K562 (cell line): ENCODE measurements around the gene SLC15A3. TPM values are rescaled to one million over a fixed set of nuclear protein-coding genes. Genes with fewer than 3 reads are reported as not detected.

Experiments
- ATAC-seq: fragments of 200-7000 bp; cut with Tn5 transposase; 3 replicates; pipeline ENCODE4 v1.9.1; 2020; ENCODE audit warnings: moderate library complexity
- BruUV-seq: library from RNA; stranded (reverse); fragments of 400-500 nt; replicated peaks from 2 replicates; lab custom pipeline; 2021; lab: Mats Ljungman, UMichigan
- CTCF ChIA-PET: fragments of 300-600 bp; formaldehyde crosslinking; extraction: SDS; loops from one replicate; lab custom pipeline; 2021; ENCODE audit warnings: low intra/inter-chr PET ratio; lab: Yijun Ruan, JAX
- POLR2A ChIA-PET: fragments of 300-600, 350-650 bp; sonication (Branson Sonifier 250); formaldehyde crosslinking; extraction: SDS; loops from one replicate; lab custom pipeline; 2021; ENCODE audit warnings: antibody characterized with exemption, inconsistent platforms; lab: Yijun Ruan, JAX
- DNase-seq, 4 experiments: peaks; one replicate each; pipeline versions ENCODE4 v3.0.0 to v3.0.0-alpha.2; 2011 to 2018; ENCODE audit warnings: low spot score in 3 of 4, mixed read lengths in 3 of 4; ENCODE audit errors: extremely low read depth in 1 of 4
- FAIRE-seq: peaks from 2 replicates; lab custom pipeline; 2011; peaks lifted over from hg19 to GRCh38; lab: Jason Lieb, UNC
- H2AFZ ChIP-seq: 2 replicates; pipeline ENCODE4 v1.6.0; 2011; ENCODE audit warnings: low read depth, low read length, control low read depth, inconsistent platforms
- H3K27ac ChIP-seq: fragments of 200-600 bp; 3 replicates; pipeline ENCODE4 v1.8.0; 2011; ENCODE audit warnings: low read depth, mild to moderate bottlenecking, control low read depth, inconsistent platforms, low read length, moderate library complexity, mixed read lengths; ENCODE audit errors: extremely low read depth
- H3K27me3 ChIP-seq, 2 experiments: fragments of 300-600 bp in 1 of 2; 2 replicates in 1 of 2; 3 replicates in 1 of 2; pipeline versions ENCODE4 v1.6.0 to v1.8.0; 2011; ENCODE audit warnings: inconsistent platforms in 2 of 2, low read length in 2 of 2, mild to moderate bottlenecking in 1 of 2, mixed read lengths in 1 of 2, moderate library complexity in 1 of 2; ENCODE audit not compliant: control insufficient read depth in 2 of 2, insufficient read depth in 2 of 2
- H3K36me3 ChIP-seq: fragments of 300-600 bp; 3 replicates; pipeline ENCODE4 v1.8.0; 2011; ENCODE audit warnings: mild to moderate bottlenecking, low read length, inconsistent platforms; ENCODE audit not compliant: control insufficient read depth, insufficient read depth
- H3K4me1 ChIP-seq, 2 experiments: fragments of 200-600 bp in 1 of 2; replicated peaks in 1 of 2; 2 replicates in 1 of 2; 3 replicates in 1 of 2; pipeline versions ENCODE4 v1.5.1 to v1.8.0; 2011; ENCODE audit warnings: inconsistent platforms in 2 of 2, low read length in 2 of 2, mild to moderate bottlenecking in 1 of 2, mixed read lengths in 1 of 2, moderate library complexity in 1 of 2; ENCODE audit not compliant: control insufficient read depth in 2 of 2, insufficient read depth in 2 of 2
- H3K4me2 ChIP-seq: 2 replicates; pipeline ENCODE4 v1.6.1; 2011; ENCODE audit warnings: low read length, control low read depth, inconsistent platforms, mixed read lengths; ENCODE audit not compliant: insufficient read depth
- H3K4me3 ChIP-seq: fragments of 200-600 bp; sonication (generic), shearing (Covaris generic); 2 replicates; pipeline ENCODE4 v1.5.1; 2016; ENCODE audit warnings: control low read depth, inconsistent platforms
- H3K79me2 ChIP-seq: fragments of 200-600 bp; 3 replicates; pipeline ENCODE4 v1.8.0; 2011; ENCODE audit warnings: low read length, inconsistent platforms; ENCODE audit not compliant: control insufficient read depth, insufficient read depth
- H3K9ac ChIP-seq, 2 experiments: 2 replicates each; pipeline versions ENCODE4 v1.6.0 to v1.6.1; 2011; ENCODE audit warnings: low read depth in 2 of 2, low read length in 2 of 2, control low read depth in 1 of 2, inconsistent platforms in 1 of 2, mild to moderate bottlenecking in 1 of 2, mixed read lengths in 1 of 2; ENCODE audit not compliant: insufficient read depth in 1 of 2
- H3K9me1 ChIP-seq: one replicate; pipeline ENCODE4 v1.6.0; 2011; ENCODE audit warnings: inconsistent platforms, mild to moderate bottlenecking, low read length, moderate library complexity; ENCODE audit not compliant: control insufficient read depth, insufficient read depth
- H3K9me3 ChIP-seq: replicated peaks from 2 replicates; pipeline ENCODE4 v1.5.1; 2011; ENCODE audit warnings: low read depth, low read length, inconsistent platforms; ENCODE audit not compliant: control insufficient read depth, insufficient read depth
- H4K20me1 ChIP-seq: replicated peaks from 2 replicates; pipeline ENCODE4 v1.6.1; 2011; ENCODE audit warnings: low read length, inconsistent platforms, mixed read lengths; ENCODE audit not compliant: control insufficient read depth, insufficient read depth
- DMBX1 ChIP-seq: fragments of 250-450 bp; sonication (Bioruptor Pico); IDR thresholded peaks from 2 replicates; pipeline ENCODE4 v1.8.0; 2022; ENCODE audit warnings: inconsistent platforms, mild to moderate bottlenecking, moderate library complexity, borderline replicate concordance
- FIP1L1 ChIP-seq: fragments of 200-400 bp; formaldehyde crosslinking; IDR thresholded peaks from 2 replicates; pipeline ENCODE4 v1.6.1; 2018; ENCODE audit warnings: mild to moderate bottlenecking, low read depth, low read length; ENCODE audit not compliant: poor library complexity, severe bottlenecking
- KLF6 ChIP-seq: fragments of 250-450 bp; sonication (Bioruptor Pico); IDR thresholded peaks from 2 replicates; pipeline ENCODE4 v1.4.0; 2020; ENCODE audit warnings: mild to moderate bottlenecking, moderate library complexity, borderline replicate concordance
- MECOM ChIP-seq: fragments of 250-450 bp; sonication (Bioruptor Pico); IDR thresholded peaks from 2 replicates; pipeline ENCODE4 v1.8.0; 2022; ENCODE audit warnings: inconsistent platforms
- NELFE ChIP-seq: IDR thresholded peaks from 2 replicates; pipeline ENCODE4 v1.6.1; 2011; ENCODE audit warnings: mild to moderate bottlenecking; ENCODE audit not compliant: insufficient read depth, insufficient read length
- RBFOX2 ChIP-seq: fragments of 200-400 bp; formaldehyde crosslinking; IDR thresholded peaks from 2 replicates; pipeline ENCODE4 v1.6.1; 2017; ENCODE audit warnings: low read depth, mild to moderate bottlenecking, low read length, moderate library complexity
- TBL1XR1 ChIP-seq, 2 experiments: IDR thresholded peaks; 2 replicates each; pipeline ENCODE4 v1.6.1; 2012; ENCODE audit warnings: improper control_type of control experiment in 2 of 2, low read length in 2 of 2, mild to moderate bottlenecking in 1 of 2
- WHSC1 ChIP-seq: IDR thresholded peaks from one replicate; pipeline ENCODE4 v1.6.1; 2012; ENCODE audit warnings: low read length, control low read depth, inconsistent platforms
- ZNF696 ChIP-seq: fragments of 250-450 bp; sonication (Bioruptor Pico); conservative IDR thresholded peaks from 2 replicates; pipeline ENCODE4 v1.4.0; 2020; ENCODE audit warnings: mild to moderate bottlenecking, moderate library complexity
- WGBS: fragments of 100-300 bp; shearing (Covaris generic); methylation state at CpG from one replicate; pipeline ENCODE4 v1.1.6; 2016; ENCODE audit warnings: low coverage, mixed read lengths; ENCODE audit not compliant: insufficient coverage; ENCODE audit errors: missing lambda C conversion rate; 5-methylcytosine and 5-hydroxymethylcytosine counted together
- in situ Hi-C: fragments of 300-500 bp; cut with MboI; formaldehyde crosslinking; loops from 4 replicates; pipeline ENCODE4 v1.15.0; 2018; ENCODE audit warnings: inconsistent platforms, mixed read lengths
- intact Hi-C: fragments of 100-400 bp; cut with micrococcal nuclease; formaldehyde crosslinking; loops from 2 replicates; pipeline ENCODE4 v1.14.2; 2022
- polyA plus RNA-seq, 8 experiments: library from polyadenylated mRNA; depleted of rRNA in 4 of 8; stranded (reverse) in 5 of 8; unstranded in 3 of 8; fragments of >200 nt; fragmentation: Nextera tagmentation in 2 of 8; fragmentation: Illumina TruSeq in 1 of 8; extraction: Ambion mirVana in 2 of 8; extraction: Trizol in 1 of 8; gene quantifications; 2 replicates each; pipeline versions ENCODE4 v1.2.1 to v1.2.3, GENCODE V29; 2011 to 2014; ENCODE audit warnings: inconsistent platforms in 1 of 8, missing spikeins in 1 of 8
- total RNA-seq, 7 experiments: library from RNA; depleted of rRNA in 6 of 7; stranded (reverse); fragments of >200 nt in 6 of 7; fragmentation: Illumina TruSeq in 2 of 7; extraction: Trizol in 2 of 7; gene quantifications; 2 replicates each; pipeline versions ENCODE4 v1.2.1 to v1.2.3, GENCODE V29; 2011 to 2021; ENCODE audit warnings: low replicate concordance in 1 of 7
- TF ChIP-seq, protein P1 (sequence below): fragments of 200-400 bp; formaldehyde crosslinking; IDR thresholded peaks from 2 replicates; pipeline ENCODE4 v1.6.1; 2017; ENCODE audit warnings: mild to moderate bottlenecking, low read depth, low read length, moderate library complexity
- TF ChIP-seq, protein P2 (sequence below): fragments of 450-650 bp; formaldehyde crosslinking; IDR thresholded peaks from 2 replicates; pipeline ENCODE4 v1.4.0; 2020; ENCODE audit warnings: mild to moderate bottlenecking, mixed read lengths
- TF ChIP-seq, protein P3 (sequence below): fragments of 450-650 bp; IDR thresholded peaks from 2 replicates; pipeline ENCODE4 v1.6.1; 2017; ENCODE audit warnings: antibody characterized with exemption
- TF ChIP-seq, protein P4 (sequence below): fragments of 150-350 bp; IDR thresholded peaks from 2 replicates; pipeline ENCODE4 v1.6.1; 2014; ENCODE audit warnings: low read depth, mild to moderate bottlenecking, low read length, borderline replicate concordance

The SLC15A3 gene
- total and polyA plus RNA-seq, 9 of the 15 experiments (the other 6 are each of a cell fraction or from before 2014, with no cell fraction given), result 0.07 to 0.27 TPM; not detected in 7

DNA sequence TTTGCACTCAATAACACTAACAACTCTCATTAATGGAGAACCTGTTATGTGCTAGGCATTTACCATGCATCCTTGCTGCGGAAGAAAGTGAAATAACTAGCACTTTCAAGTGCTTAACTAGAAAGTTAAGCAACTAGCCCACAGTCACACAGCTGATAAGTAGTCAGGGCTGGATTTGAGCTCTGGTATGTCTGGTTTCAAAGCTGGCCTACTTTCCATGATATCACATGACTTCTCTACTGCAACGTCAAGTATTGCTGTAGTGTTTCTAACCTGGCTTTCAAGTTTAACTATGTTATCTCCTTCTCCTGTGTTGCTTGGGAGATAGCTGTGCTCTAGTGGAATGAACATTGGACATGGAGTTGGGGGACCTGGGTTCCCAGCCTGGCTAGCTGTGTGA, 12.1 kb downstream of the SLC15A3 start:
- ATAC-seq (no peak), DNase-seq (no peak), FAIRE-seq (no peak)
- 0% methylated on average over 2 of the region's 2 CpGs for WGBS
- H3K9ac ChIP-seq, result no peak overlapping the region
- peaks cover 13% of the 10 kb centered on the region for H4K20me1 ChIP-seq
- H3K4me2 ChIP-seq, result no peak overlapping the region
- no peaks in the 10 kb centered on the region for H3K9me3 ChIP-seq
- peaks cover 54 to 84% of the 10 kb centered on the region in 2 experiments for H3K27me3 ChIP-seq
- no peaks in the 10 kb centered on the region for H3K9me1 ChIP-seq
- no TSS peak for BruUV-seq
- H3K4me3 ChIP-seq, result no peak overlapping the region
- no peak overlapping the region for H2AFZ ChIP-seq
- H3K79me2 ChIP-seq, result no peaks in the 10 kb centered on the region
- in situ Hi-C loops, result no loop called here
- ChIA-PET CTCF (interaction anchor here (0.6 kb wide), 1 partner anchor 12 kb away, joined by 3 read pairs; no protein-coding TSS in a partner anchor), POLR2A (interaction anchor here (1.1 to 1.7 kb wide), 4 partner anchors 11 to 45 kb away, joined by 3 to 6 read pairs (median 5); partner anchors contain the start of gene TMEM132A)
- H3K4me1 ChIP-seq, result peaks cover 0 to 7% of the 10 kb centered on the region in 2 experiments; a peak in 1 of 5 replicates
- H3K27ac ChIP-seq, result no peak overlapping the region
- H3K36me3 ChIP-seq, result no peaks in the 10 kb centered on the region
- intact Hi-C loops, result no loop called here
- TF ChIP-seq RBFOX2, result no peak
- TF ChIP-seq ZNF696 (CRISPR knock-in tag), result no peak
- TF ChIP-seq, protein P1, sequence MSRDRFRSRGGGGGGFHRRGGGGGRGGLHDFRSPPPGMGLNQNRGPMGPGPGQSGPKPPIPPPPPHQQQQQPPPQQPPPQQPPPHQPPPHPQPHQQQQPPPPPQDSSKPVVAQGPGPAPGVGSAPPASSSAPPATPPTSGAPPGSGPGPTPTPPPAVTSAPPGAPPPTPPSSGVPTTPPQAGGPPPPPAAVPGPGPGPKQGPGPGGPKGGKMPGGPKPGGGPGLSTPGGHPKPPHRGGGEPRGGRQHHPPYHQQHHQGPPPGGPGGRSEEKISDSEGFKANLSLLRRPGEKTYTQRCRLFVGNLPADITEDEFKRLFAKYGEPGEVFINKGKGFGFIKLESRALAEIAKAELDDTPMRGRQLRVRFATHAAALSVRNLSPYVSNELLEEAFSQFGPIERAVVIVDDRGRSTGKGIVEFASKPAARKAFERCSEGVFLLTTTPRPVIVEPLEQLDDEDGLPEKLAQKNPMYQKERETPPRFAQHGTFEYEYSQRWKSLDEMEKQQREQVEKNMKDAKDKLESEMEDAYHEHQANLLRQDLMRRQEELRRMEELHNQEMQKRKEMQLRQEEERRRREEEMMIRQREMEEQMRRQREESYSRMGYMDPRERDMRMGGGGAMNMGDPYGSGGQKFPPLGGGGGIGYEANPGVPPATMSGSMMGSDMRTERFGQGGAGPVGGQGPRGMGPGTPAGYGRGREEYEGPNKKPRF, result no peak
- no peak for TF ChIP-seq DMBX1 (CRISPR knock-in tag)
- TF ChIP-seq WHSC1, result no peak
- no peak for TF ChIP-seq NELFE
- TF ChIP-seq TBL1XR1 (IDR thresholded peaks at IDR 0.05; ENCODE audit: low read length in 2 of 2), result no peak
- TF ChIP-seq, protein P2, sequence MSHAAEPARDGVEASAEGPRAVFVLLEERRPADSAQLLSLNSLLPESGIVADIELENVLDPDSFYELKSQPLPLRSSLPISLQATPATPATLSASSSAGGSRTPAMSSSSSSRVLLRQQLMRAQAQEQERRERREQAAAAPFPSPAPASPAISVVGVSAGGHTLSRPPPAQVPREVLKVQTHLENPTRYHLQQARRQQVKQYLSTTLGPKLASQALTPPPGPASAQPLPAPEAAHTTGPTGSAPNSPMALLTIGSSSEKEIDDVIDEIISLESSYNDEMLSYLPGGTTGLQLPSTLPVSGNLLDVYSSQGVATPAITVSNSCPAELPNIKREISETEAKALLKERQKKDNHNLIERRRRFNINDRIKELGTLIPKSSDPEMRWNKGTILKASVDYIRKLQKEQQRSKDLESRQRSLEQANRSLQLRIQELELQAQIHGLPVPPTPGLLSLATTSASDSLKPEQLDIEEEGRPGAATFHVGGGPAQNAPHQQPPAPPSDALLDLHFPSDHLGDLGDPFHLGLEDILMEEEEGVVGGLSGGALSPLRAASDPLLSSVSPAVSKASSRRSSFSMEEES (CRISPR knock-in tag), result peak; percentile 83
- TF ChIP-seq, protein P3, sequence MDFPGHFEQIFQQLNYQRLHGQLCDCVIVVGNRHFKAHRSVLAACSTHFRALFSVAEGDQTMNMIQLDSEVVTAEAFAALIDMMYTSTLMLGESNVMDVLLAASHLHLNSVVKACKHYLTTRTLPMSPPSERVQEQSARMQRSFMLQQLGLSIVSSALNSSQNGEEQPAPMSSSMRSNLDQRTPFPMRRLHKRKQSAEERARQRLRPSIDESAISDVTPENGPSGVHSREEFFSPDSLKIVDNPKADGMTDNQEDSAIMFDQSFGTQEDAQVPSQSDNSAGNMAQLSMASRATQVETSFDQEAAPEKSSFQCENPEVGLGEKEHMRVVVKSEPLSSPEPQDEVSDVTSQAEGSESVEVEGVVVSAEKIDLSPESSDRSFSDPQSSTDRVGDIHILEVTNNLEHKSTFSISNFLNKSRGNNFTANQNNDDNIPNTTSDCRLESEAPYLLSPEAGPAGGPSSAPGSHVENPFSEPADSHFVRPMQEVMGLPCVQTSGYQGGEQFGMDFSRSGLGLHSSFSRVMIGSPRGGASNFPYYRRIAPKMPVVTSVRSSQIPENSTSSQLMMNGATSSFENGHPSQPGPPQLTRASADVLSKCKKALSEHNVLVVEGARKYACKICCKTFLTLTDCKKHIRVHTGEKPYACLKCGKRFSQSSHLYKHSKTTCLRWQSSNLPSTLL, result no peak
- no peak for TF ChIP-seq MECOM
- TF ChIP-seq KLF6 (CRISPR knock-in tag), result no peak
- TF ChIP-seq, protein P4, sequence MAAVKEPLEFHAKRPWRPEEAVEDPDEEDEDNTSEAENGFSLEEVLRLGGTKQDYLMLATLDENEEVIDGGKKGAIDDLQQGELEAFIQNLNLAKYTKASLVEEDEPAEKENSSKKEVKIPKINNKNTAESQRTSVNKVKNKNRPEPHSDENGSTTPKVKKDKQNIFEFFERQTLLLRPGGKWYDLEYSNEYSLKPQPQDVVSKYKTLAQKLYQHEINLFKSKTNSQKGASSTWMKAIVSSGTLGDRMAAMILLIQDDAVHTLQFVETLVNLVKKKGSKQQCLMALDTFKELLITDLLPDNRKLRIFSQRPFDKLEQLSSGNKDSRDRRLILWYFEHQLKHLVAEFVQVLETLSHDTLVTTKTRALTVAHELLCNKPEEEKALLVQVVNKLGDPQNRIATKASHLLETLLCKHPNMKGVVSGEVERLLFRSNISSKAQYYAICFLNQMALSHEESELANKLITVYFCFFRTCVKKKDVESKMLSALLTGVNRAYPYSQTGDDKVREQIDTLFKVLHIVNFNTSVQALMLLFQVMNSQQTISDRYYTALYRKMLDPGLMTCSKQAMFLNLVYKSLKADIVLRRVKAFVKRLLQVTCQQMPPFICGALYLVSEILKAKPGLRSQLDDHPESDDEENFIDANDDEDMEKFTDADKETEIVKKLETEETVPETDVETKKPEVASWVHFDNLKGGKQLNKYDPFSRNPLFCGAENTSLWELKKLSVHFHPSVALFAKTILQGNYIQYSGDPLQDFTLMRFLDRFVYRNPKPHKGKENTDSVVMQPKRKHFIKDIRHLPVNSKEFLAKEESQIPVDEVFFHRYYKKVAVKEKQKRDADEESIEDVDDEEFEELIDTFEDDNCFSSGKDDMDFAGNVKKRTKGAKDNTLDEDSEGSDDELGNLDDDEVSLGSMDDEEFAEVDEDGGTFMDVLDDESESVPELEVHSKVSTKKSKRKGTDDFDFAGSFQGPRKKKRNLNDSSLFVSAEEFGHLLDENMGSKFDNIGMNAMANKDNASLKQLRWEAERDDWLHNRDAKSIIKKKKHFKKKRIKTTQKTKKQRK, result no peak
- TF ChIP-seq FIP1L1, result no peak
